Smooth muscle cell (in vitro differentiated cells): Measurements from ENCODE around the gene IGFL2. TPM values are rescaled to one million over a fixed set of nuclear protein-coding genes. Genes with fewer than 3 reads are reported as not detected.
A peak's percentile ranks its signal among the peaks of the same experiment; 100 is the strongest.
"Not testable (repeated sequence)": the region's sequence is repeated elsewhere in the genome, so short reads cannot be mapped to it uniquely, and the experiment has no call there.

Experiments used
- DNase-seq: peaks from one replicate; lab custom pipeline; 2025; ENCODE audit not compliant: unreplicated experiment; lab: John Stamatoyannopoulos, UW
- H2AFZ ChIP-seq: fragments of 200-600 bp; sonication (generic); 2 replicates; pipeline ENCODE4 v1.6.0; 2016; ENCODE audit warnings: antibody characterized with exemption, low read depth, mild to moderate bottlenecking
- H3F3A ChIP-seq: fragments of 200-600 bp; sonication (generic); 2 replicates; pipeline ENCODE4 v1.6.0; 2017; ENCODE audit warnings: antibody characterized with exemption, low read depth
- H3K27ac ChIP-seq: fragments of 200-600 bp; sonication (generic); 2 replicates; pipeline ENCODE4 v1.5.1; 2016; ENCODE audit warnings: low read depth, mild to moderate bottlenecking
- H3K27me3 ChIP-seq: fragments of 200-600 bp; sonication (generic); 2 replicates; pipeline ENCODE4 v1.6.1; 2016; ENCODE audit warnings: low read depth, mild to moderate bottlenecking
- H3K36me3 ChIP-seq: fragments of 200-600 bp; sonication (generic); 2 replicates; pipeline ENCODE4 v1.5.1; 2016; ENCODE audit warnings: low read depth
- H3K4me1 ChIP-seq: fragments of 200-600 bp; sonication (generic); 2 replicates; pipeline ENCODE4 v1.5.1; 2016; ENCODE audit warnings: low read depth
- H3K4me2 ChIP-seq: fragments of 200-600 bp; sonication (generic); 2 replicates; pipeline ENCODE4 v1.6.0; 2016; ENCODE audit warnings: mild to moderate bottlenecking
- H3K4me3 ChIP-seq: fragments of 200-600 bp; sonication (generic); 2 replicates; pipeline ENCODE4 v1.5.1; 2016; ENCODE audit warnings: mild to moderate bottlenecking
- H3K79me2 ChIP-seq: fragments of 200-600 bp; sonication (generic); 2 replicates; pipeline ENCODE4 v1.6.0; 2016; ENCODE audit warnings: low read depth, mild to moderate bottlenecking
- H3K9ac ChIP-seq: fragments of 200-600 bp; sonication (generic); 2 replicates; pipeline ENCODE4 v1.6.0; 2016; ENCODE audit warnings: low read depth
- H3K9me3 ChIP-seq: fragments of 200-600 bp; sonication (generic); replicated peaks from 2 replicates; pipeline ENCODE4 v1.5.1; 2016; ENCODE audit warnings: low read depth
- H4K20me1 ChIP-seq: fragments of 200-600 bp; sonication (generic); 2 replicates; pipeline ENCODE4 v1.6.0; 2016; ENCODE audit warnings: low read depth
- WGBS: methylation state at CpG from one replicate; pipeline ENCODE4 v1.1.7; 2016; ENCODE audit warnings: low lambda C conversion rate; 5-methylcytosine and 5-hydroxymethylcytosine counted together
- polyA plus RNA-seq: library from polyadenylated mRNA; unstranded; fragments of >200 nt; fragmentation: Nextera tagmentation; extraction: Ambion mirVana; gene quantifications from 2 replicates; pipeline ENCODE4 v1.2.1, GENCODE V29; 2016
- total RNA-seq: library from RNA; depleted of rRNA; stranded (reverse); fragments of >200 nt; gene quantifications from 2 replicates; pipeline ENCODE4 v1.2.3, GENCODE V29; 2014
- TF ChIP-seq, protein P1 (sequence below): fragments of 200-600 bp; sonication (generic); IDR thresholded peaks from 2 replicates; pipeline ENCODE4 v1.5.1; 2017; ENCODE audit warnings: borderline replicate concordance, mild to moderate bottlenecking, antibody characterized with exemption; ENCODE audit not compliant: insufficient read depth, poor library complexity, severe bottlenecking

IGFL2 gene
- total RNA-seq = 126 and 145 TPM in 2 replicates
- polyA plus RNA-seq = 159 and 164 TPM in 2 replicates

- no peaks in the 10 kb centered on the region for H3K27me3 ChIP-seq
- no peaks in the 10 kb centered on the region for H3K9me3 ChIP-seq
- no peak for DNase-seq
- no peak within 1 kb of the TSS for H2AFZ ChIP-seq
- no peak within 1 kb of the TSS for H3K9ac ChIP-seq
- peak within 1 kb of the TSS; percentile 50 for H3K27ac ChIP-seq
- H4K20me1 ChIP-seq = no peaks in the 10 kb centered on the region
- TF ChIP-seq, protein P1, sequence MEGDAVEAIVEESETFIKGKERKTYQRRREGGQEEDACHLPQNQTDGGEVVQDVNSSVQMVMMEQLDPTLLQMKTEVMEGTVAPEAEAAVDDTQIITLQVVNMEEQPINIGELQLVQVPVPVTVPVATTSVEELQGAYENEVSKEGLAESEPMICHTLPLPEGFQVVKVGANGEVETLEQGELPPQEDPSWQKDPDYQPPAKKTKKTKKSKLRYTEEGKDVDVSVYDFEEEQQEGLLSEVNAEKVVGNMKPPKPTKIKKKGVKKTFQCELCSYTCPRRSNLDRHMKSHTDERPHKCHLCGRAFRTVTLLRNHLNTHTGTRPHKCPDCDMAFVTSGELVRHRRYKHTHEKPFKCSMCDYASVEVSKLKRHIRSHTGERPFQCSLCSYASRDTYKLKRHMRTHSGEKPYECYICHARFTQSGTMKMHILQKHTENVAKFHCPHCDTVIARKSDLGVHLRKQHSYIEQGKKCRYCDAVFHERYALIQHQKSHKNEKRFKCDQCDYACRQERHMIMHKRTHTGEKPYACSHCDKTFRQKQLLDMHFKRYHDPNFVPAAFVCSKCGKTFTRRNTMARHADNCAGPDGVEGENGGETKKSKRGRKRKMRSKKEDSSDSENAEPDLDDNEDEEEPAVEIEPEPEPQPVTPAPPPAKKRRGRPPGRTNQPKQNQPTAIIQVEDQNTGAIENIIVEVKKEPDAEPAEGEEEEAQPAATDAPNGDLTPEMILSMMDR = no peak
- H3F3A ChIP-seq = no peaks in the 10 kb centered on the region
- H3K4me3 ChIP-seq = peak within 1 kb of the TSS; percentile 12
- WGBS = 40% methylated on average over 6 of the region's 6 CpGs
- no peaks in the 10 kb centered on the region for H3K4me1 ChIP-seq
- H3K79me2 ChIP-seq = no peaks in the 10 kb centered on the region
- peak within 1 kb of the TSS; percentile 79 for H3K4me2 ChIP-seq
- H3K36me3 ChIP-seq = no peaks in the 10 kb centered on the region
Measured at GRCh38 chr19:46147791-46148288, at the start of gene IGFL2. IGFL2 (plus strand) TSS chr19:46148238; CDS start chr19:46148279, 41 bp downstream.

- Histone ChIP-seq H3K9me3 (no peaks in the 10 kb centered on the region), H3K4me2 (no peak overlapping the region), H3K9ac (no peak overlapping the region), H3K4me3 (no peak overlapping the region), H3K36me3 (no peaks in the 10 kb centered on the region), H3K27ac (no peak overlapping the region), H3F3A (no peaks in the 10 kb centered on the region), H2AFZ (no peak overlapping the region), H3K79me2 (no peaks in the 10 kb centered on the region), H4K20me1 (no peaks in the 10 kb centered on the region), H3K27me3 (no peaks in the 10 kb centered on the region), H3K4me1 (no peaks in the 10 kb centered on the region)
- TF ChIP-seq, protein P1 = no peak
- 88% methylated on average over 1 of the region's 1 CpG for WGBS
- DNase-seq = no peak
Measured at GRCh38 chr19:46100344-46100743, 47.7 kb upstream of the IGFL2 start.

DNA sequence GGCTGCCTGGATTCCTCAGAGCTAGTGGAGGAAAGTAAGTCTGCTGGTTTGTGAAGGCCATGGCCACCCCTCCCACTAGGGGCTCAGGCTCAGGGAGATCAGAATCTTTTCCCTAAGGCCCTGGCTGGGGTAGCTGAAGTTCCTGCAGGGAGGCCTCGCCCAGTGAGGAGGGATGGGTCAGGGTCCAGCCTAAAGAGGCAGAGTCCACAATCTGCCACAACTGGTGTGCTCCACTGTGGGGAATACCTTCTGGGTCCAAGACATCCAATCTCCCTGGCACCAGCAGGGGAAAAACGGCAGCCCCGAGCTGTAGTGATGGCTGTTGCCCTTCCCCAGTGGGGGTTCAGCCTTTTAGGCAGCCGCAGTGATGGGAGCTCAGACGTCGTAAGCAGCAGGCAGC, 46.7 kb upstream of the IGFL2 start:
- no peaks in the 10 kb centered on the region for H3K79me2 ChIP-seq
- TF ChIP-seq, protein P1 = no peak
- no peaks in the 10 kb centered on the region for H3F3A ChIP-seq
- WGBS = 87% methylated on average over 6 of the region's 6 CpGs
- no peak overlapping the region for H2AFZ ChIP-seq
- H3K27ac ChIP-seq = no peak overlapping the region
- no peaks in the 10 kb centered on the region for H3K4me1 ChIP-seq
- H3K27me3 ChIP-seq = no peaks in the 10 kb centered on the region
- no peaks in the 10 kb centered on the region for H3K9me3 ChIP-seq
- no peak overlapping the region for H3K9ac ChIP-seq
- H3K4me2 ChIP-seq = no peak overlapping the region
- no peaks in the 10 kb centered on the region for H3K36me3 ChIP-seq
- no peak for DNase-seq
- no peak overlapping the region for H3K4me3 ChIP-seq
- H4K20me1 ChIP-seq = no peaks in the 10 kb centered on the region

DNA sequence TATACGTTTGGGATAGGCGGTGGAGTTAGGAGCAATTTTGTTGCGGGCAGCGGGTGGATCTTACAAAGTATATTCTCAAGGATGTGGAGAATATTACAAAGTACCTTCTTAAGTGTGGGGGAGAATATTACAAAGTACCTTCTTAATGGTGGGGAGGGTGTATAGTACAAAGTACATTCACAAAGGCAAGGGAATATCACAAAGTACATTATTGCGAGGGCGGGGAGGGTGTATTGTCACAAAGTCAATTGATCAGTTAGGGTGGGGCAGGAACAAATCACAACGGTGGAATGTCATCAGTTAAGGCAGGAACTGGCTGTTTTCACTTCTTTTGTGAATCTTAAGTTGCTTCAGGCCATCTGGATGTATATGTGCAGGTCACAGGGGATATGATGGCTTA, 45.7 kb upstream of the IGFL2 start:
- H3K79me2 ChIP-seq, H3K4me1 ChIP-seq, H3K9me3 ChIP-seq, H4K20me1 ChIP-seq, H3K4me3 ChIP-seq, H3K27me3 ChIP-seq, H3K36me3 ChIP-seq, H3K4me2 ChIP-seq, H3K27ac ChIP-seq, H2AFZ ChIP-seq, H3F3A ChIP-seq, DNase-seq, H3K9ac ChIP-seq: not testable (repeated sequence)
- 90% methylated on average over 7 of the region's 7 CpGs for WGBS
